Measurements from ENCODE around the gene UGP2. TPM values are rescaled to one million over a fixed set of nuclear protein-coding genes. Genes with fewer than 3 reads are reported as not detected.

Gene UGP2
- total RNA-seq, 4 donors from 2014 or later, result 80.8 to 137 (median 103) TPM

GRCh38 chr2:63870679-63871078 is 29.0 kb downstream of the UGP2 start:
- Histone ChIP-seq H3K4me3 (no peak overlapping the region), H3K4me1 (peaks cover 0 to 40% (median 3%) of the 10 kb centered on the region in 4 donors), H3K27ac (no peak overlapping the region), H3K9me3 (peaks cover 0 to 4% (median 0%) of the 10 kb centered on the region in 4 donors), H3K36me3 (peaks cover 0 to 17% (median 0%) of the 10 kb centered on the region in 3 donors), H3K27me3 (no peaks in the 10 kb centered on the region)
- no peak for DNase-seq (ENCODE audit: low spot score in 2 of 2)
- TF ChIP-seq, protein P1, sequence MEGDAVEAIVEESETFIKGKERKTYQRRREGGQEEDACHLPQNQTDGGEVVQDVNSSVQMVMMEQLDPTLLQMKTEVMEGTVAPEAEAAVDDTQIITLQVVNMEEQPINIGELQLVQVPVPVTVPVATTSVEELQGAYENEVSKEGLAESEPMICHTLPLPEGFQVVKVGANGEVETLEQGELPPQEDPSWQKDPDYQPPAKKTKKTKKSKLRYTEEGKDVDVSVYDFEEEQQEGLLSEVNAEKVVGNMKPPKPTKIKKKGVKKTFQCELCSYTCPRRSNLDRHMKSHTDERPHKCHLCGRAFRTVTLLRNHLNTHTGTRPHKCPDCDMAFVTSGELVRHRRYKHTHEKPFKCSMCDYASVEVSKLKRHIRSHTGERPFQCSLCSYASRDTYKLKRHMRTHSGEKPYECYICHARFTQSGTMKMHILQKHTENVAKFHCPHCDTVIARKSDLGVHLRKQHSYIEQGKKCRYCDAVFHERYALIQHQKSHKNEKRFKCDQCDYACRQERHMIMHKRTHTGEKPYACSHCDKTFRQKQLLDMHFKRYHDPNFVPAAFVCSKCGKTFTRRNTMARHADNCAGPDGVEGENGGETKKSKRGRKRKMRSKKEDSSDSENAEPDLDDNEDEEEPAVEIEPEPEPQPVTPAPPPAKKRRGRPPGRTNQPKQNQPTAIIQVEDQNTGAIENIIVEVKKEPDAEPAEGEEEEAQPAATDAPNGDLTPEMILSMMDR (IDR thresholded peaks at IDR 0.05), result no peak
- no peak for TF ChIP-seq POLR2A (IDR thresholded peaks at IDR 0.05)
- no peak for TF ChIP-seq EP300 (IDR thresholded peaks at IDR 0.05)
- 94 to 97% methylated on average over 4 of the region's 4 CpGs for WGBS, 2 donors

- 67 to 68% methylated on average over 4 of the region's 4 CpGs for WGBS, 2 donors
Observed at GRCh38 chr2:63871864-63872263, 30.2 kb downstream of the UGP2 start.

DNA sequence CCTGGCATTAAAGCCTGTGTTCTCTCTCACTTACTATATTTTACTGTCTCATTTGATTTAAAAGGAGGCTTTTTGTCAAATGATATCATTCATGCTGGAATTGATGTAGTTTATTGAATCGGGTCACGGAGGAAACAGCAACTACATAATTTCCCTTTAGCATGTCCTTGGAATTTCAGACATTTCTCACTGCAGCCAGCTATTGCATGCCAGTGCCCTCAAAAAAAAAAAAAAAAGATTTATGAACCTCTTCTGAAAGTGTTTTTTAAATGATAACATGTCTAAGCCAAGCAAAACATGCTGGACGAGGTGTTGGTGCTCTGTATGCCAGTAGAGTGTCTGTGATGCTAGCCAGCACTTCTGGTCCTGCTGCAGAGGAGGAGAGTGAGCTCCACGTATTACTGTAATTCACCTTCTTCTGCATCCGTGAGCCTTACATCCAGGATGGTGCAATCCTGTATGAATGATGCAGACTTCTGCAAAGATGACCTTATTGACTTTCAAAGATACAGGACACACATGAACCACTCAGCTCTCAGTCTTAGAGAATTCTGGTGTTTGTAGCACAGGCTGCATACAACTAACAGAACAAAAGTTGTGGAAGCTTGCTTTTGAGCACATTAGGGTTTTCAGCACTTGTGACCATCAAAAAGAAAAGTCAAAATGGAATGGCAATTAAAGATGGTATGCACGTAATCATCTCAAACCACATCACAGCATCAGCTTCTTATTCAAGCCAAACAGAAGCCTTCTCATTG is 31.1 kb downstream of the UGP2 start:
- no peaks in the 10 kb centered on the region for H3K27me3 ChIP-seq
- TF ChIP-seq, protein P1 (IDR thresholded peaks at IDR 0.05), result no peak
- TF ChIP-seq POLR2A (IDR thresholded peaks at IDR 0.05), result no peak
- no peak for TF ChIP-seq EP300 (IDR thresholded peaks at IDR 0.05)
- H3K27ac ChIP-seq, result no peak overlapping the region
- DNase-seq (ENCODE audit: low spot score in 2 of 2), result no peak
- WGBS, 2 donors, result 52 to 61% methylated on average over 6 of the region's 6 CpGs
- peaks cover 0 to 53% (median 5%) of the 10 kb centered on the region in 4 donors for H3K4me1 ChIP-seq
- H3K36me3 ChIP-seq, result peaks cover 0 to 22% (median 0%) of the 10 kb centered on the region in 3 donors
- no peak overlapping the region for H3K4me3 ChIP-seq
- H3K9me3 ChIP-seq, result peaks cover 0 to 4% (median 0%) of the 10 kb centered on the region in 4 donors

More at GRCh38 chr2:63871864-63872263, 30.2 kb downstream of the UGP2 start:
- H3K36me3 ChIP-seq, result peaks cover 0 to 17% (median 0%) of the 10 kb centered on the region in 3 donors
- H3K27me3 ChIP-seq, result no peaks in the 10 kb centered on the region
- peak overlapping the region in 2 of 4 donors; percentile 23 to 43 for H3K27ac ChIP-seq
- H3K9me3 ChIP-seq, result peaks cover 0 to 4% (median 0%) of the 10 kb centered on the region in 4 donors
- DNase-seq (ENCODE audit: low spot score in 2 of 2), result no peak
- TF ChIP-seq, protein P1 (IDR thresholded peaks at IDR 0.05), result no peak
- H3K4me1 ChIP-seq, result peaks cover 0 to 52% (median 5%) of the 10 kb centered on the region in 4 donors
- H3K4me3 ChIP-seq, result no peak overlapping the region

- TF ChIP-seq EP300 (IDR thresholded peaks at IDR 0.05), result no peak
- no peak for TF ChIP-seq POLR2A (IDR thresholded peaks at IDR 0.05)
- TF ChIP-seq, protein P1 (IDR thresholded peaks at IDR 0.05), result no peak
- no peak for DNase-seq (ENCODE audit: low spot score in 2 of 2)
- no peak overlapping the region for H3K4me3 ChIP-seq
- peak overlapping the region in 2 of 4 donors; percentile 26 to 63 for H3K27ac ChIP-seq
- H3K9me3 ChIP-seq, result peaks cover 0 to 4% (median 0%) of the 10 kb centered on the region in 4 donors
- no peaks in the 10 kb centered on the region for H3K27me3 ChIP-seq
- peaks cover 0 to 32% (median 0%) of the 10 kb centered on the region in 3 donors for H3K36me3 ChIP-seq
- 92 to 94% methylated on average over 5 of the region's 5 CpGs for WGBS, 2 donors
- H3K4me1 ChIP-seq, result peaks cover 0 to 53% (median 5%) of the 10 kb centered on the region in 4 donors
Observed at GRCh38 chr2:63874204-63875130, 32.8 kb downstream of the UGP2 start.

All from tibial nerve (tissue), 4 donors.